GM12872 (cell line): ENCODE results near the gene LDLRAP1.

ENCODE experiments used
- TF ChIP-seq, protein P1 (sequence below): IDR thresholded peaks from 3 replicates; pipeline ENCODE4 v1.5.1; 2011; ENCODE audit warnings: low read depth, mild to moderate bottlenecking, low read length, moderate library complexity; ENCODE audit not compliant: insufficient read depth

The LDLRAP1 gene

DNA sequence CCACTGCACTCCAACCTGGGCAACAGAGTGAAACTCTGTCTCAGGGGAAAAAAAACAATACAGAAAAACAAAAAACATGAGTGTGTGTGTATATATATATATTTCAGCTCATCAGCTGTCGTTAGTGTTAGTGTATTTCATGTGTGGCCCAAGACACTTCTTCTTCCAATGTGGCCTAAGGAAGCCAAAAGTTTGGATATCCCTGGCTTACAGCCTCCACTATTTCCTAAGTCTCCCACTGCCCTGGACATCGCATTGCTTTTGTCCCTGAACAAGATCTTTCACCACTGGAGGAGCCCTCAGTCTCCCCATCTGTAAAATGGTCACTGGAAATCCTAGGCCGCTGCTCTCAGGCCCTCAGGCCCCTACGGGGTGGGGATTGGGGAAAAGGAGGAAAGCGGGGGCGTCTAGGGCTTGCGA, 391 bp upstream of the LDLRAP1 start:
- TF ChIP-seq, protein P1, sequence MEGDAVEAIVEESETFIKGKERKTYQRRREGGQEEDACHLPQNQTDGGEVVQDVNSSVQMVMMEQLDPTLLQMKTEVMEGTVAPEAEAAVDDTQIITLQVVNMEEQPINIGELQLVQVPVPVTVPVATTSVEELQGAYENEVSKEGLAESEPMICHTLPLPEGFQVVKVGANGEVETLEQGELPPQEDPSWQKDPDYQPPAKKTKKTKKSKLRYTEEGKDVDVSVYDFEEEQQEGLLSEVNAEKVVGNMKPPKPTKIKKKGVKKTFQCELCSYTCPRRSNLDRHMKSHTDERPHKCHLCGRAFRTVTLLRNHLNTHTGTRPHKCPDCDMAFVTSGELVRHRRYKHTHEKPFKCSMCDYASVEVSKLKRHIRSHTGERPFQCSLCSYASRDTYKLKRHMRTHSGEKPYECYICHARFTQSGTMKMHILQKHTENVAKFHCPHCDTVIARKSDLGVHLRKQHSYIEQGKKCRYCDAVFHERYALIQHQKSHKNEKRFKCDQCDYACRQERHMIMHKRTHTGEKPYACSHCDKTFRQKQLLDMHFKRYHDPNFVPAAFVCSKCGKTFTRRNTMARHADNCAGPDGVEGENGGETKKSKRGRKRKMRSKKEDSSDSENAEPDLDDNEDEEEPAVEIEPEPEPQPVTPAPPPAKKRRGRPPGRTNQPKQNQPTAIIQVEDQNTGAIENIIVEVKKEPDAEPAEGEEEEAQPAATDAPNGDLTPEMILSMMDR, result no peak

DNA sequence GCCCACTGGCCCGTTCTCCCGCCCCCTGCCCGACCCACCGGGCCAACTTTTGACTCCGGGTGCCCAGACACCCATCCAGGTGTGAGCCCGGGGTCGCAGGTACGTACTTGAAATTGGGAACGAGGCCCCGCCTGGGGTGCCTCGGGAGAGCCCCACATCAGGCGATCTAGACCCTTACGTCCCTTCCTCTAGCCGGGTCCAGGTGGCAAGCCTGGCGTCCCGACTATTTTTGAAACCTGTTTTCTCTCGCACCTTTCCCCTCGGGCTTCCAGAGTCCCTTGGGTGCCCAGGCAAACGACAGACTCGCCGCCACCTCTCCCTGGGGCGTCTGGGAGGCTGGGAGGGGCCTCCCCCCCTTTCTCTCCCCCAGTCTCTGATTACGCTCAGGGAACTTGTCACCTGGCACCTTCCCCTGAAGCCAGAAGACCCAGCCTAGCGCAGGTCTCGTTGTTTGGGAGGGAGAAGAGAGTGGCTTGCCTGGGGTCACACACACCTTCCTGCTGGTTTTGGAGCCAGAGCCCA, 898 bp downstream of the LDLRAP1 start:
- TF ChIP-seq, protein P1, result no peak

DNA sequence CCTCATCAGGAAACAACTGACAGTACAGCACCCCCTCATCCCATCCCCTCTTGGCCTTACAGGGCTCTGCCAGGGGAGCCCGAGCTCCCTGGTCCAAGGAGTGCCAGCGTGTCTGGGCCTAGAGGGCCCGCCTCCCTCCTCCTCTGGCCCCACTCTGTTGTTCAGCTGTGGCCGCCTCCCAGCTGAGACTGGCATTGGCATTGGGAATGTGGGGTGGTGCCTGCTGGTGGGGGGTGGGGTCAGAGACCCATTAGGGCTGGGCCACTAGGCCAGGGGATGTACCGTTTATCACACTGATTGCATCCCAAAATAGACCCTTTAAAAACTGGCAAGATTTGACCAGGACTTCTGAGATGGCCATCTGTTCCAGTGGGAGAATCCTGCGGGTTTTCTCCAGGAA, 1.4 kb downstream of the LDLRAP1 start:
- TF ChIP-seq, protein P1, result no peak

DNA sequence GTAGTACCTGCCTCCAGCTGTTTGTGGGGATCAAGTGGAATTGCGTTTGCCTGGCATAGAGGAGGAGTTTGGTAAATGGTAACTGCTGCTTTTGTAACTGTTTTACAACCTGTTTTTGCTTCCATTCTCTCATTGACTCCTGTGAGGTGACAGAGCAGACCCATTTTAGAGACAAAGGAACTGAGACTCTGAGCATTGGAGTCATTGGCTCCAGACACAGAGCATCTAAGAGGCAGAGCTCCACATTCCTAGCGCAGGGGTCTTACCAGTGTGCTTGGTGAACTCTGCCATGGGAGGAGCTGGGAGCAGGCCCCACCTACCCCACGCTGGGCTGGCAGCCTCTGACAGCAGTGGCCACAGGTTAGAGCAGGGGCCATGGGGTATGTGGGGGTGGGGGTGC, 2.4 kb downstream of the LDLRAP1 start:
- TF ChIP-seq, protein P1, result no peak

DNA sequence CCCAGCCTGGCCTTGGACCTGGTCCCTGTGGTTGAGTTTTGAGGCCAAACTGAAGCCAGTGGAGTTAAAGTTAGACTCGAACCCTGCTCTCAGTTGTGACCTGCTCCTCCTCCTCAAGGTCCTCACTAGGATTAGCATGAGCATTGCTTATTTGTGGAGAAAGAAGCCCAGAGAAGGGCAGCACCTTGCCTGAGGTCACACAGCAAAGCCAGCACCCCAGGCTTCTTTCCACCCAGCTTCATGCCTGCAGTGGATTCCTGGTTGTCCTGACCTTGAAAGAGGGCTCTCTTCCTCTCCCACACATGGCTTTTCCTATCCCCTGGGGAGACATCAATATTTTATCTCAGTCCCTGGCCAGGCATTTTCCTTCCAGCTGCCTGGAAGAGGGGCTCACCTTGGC, 2.8 kb downstream of the LDLRAP1 start:
- TF ChIP-seq, protein P1, result no peak

DNA sequence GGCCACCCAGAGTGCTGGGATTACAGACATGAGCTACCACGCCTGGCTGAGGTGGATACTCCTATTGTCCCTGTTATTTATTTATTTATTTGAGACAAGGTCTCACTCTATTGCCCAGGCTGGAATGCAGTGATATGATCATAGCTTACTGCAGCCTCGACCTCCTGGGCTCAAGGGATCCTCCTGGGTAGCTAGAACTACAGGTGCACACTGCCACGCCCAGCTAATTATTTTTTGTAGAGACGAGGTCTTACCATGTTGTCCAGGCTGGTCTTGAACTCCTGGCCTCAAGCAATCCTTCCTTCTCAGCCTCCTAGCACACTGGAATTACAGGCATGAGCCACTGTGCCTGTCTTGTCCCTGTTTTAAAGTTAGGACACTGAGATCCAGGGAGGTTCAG, 5.2 kb downstream of the LDLRAP1 start:
- TF ChIP-seq, protein P1, result no peak

DNA sequence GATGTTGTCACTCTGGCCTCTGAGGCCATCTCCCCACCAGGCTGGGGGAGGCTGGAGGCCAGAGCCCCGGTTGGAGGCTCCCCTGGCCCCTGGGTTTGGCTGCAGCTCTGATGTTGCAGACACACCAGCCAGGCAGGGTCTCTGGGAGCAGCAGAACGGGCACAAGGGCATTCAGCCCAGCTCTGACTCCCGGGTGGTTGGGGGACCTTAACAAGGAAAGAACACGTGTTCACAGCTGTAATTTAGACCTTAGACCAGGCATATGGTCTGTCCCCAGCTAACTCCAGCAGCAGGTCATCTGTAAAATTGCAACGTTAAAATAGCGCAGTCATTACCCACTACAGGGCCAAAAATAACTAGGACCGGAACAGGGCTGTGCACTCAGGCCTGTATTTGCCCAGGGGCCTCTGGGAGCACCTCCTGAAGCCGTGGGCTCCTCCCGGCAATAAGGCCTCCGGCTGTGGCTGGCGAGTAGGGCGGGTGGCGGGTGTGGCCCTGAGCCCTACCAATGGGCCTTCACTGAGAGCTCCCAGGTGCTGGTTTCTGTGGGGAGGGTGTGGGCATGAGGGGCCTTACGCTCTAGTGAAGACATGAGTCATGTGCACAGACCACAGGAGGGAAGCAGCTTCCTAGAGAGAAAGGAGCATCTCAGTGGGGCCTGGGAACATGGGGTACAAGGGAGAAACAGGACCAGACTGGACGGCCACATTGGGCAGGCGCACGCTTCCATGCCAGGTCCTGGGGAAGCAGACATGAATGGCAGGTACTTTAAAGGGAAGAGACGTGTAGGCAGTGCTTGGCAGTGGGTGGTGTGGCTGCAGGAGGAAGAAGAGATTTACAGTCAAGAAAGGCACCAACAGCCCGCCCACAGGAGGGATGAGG, 6.1 kb downstream of the LDLRAP1 start:
- TF ChIP-seq, protein P1, result no peak
